Sciatic nerve (tissue), 2 donors: Measurements from ENCODE around the gene RNASEH1. TPM values are rescaled to one million over a fixed set of nuclear protein-coding genes. Genes with fewer than 3 reads are reported as not detected.
A peak's percentile ranks its signal among the peaks of the same experiment; 100 is the strongest.
"Not testable (repeated sequence)": the region's sequence is repeated elsewhere in the genome, so short reads cannot be mapped to it uniquely, and the experiment has no call there.

Source experiments
- ATAC-seq: fragments of 200-7000 bp; cut with Tn5 transposase; one replicate; pipeline ENCODE4 v1.9.1; 2020; ENCODE audit warnings: mild to moderate bottlenecking, moderate library complexity
- DNase-seq: peaks from one replicate; pipeline ENCODE4 v3.0.0-alpha.2; 2020; ENCODE audit warnings: low spot score
- intact Hi-C: fragments of 100-400 bp; cut with DNase I; formaldehyde crosslinking; loops from one replicate; pipeline ENCODE4 v1.14.2; 2022
- total RNA-seq: library from RNA; stranded (reverse); fragmentation: NEBNext Ultra II Directional; extraction: Animal tissue kit (Norgen Biotek cat#: 25700); gene quantifications from one replicate; pipeline ENCODE4 v1.2.1, GENCODE V29; 2021
- donor health status: DM: no; HTN: no; CAD: no.
- donor health status: DM: no; HTN: no; CAD: no.

Gene RNASEH1
- total RNA-seq, 1 donor from 2014 or later, result 19.0 TPM

- intact Hi-C loops, DNase-seq, ATAC-seq: not testable (repeated sequence)
Measured at GRCh38 chr2:3569656-3570055, 11.5 kb upstream of the RNASEH1 start.

GRCh38 chr2:3566806-3567205, 8.7 kb upstream of the RNASEH1 start:
- no peak for DNase-seq
- intact Hi-C loops, result no loop called here
- ATAC-seq, result no peak

- ATAC-seq (no peak), DNase-seq (no peak)
- intact Hi-C loops, result no loop called here
Measured at GRCh38 chr2:3565117-3565516, 7.0 kb upstream of the RNASEH1 start.

DNA sequence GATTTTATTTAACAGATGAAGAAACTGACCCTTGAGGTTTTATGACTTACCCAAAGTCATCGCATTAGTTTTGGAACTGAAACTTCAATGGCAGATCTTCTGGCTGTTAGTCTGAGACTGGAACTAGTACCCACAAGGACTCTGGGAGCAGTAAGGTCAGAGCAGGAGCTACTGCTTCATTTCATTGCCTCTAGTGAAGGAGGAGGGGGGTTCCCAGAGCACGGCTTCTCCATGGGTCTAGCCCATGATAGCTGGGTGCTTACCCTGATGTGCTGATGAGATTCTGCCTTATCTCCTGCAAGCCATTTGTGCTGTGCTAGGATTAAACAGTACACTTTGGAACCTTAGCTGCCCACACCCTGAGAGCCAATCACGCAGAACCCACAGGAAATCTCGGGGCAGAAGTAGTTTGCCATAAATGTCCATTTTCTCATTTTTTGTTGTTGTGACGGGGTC, 5.4 kb upstream of the RNASEH1 start:
- DNase-seq (no peak), ATAC-seq (no peak)
- intact Hi-C loops, result no loop called here

GRCh38 chr2:3557639-3558204, 411 bp downstream of the RNASEH1 start:
- ATAC-seq, result no peak
- intact Hi-C loops, result no loop called here

GRCh38 chr2:3553946-3554345, 4.2 kb downstream of the RNASEH1 start:
- intact Hi-C loops, result no loop called here
- no peak for DNase-seq
- ATAC-seq, result no peak

More at GRCh38 chr2:3557639-3558204, 411 bp downstream of the RNASEH1 start:
- no peak for DNase-seq

- intact Hi-C loops, result no loop called here
- no peak for DNase-seq
- no peak for ATAC-seq
Measured at GRCh38 chr2:3547915-3548314, 10.2 kb downstream of the RNASEH1 start.

DNA sequence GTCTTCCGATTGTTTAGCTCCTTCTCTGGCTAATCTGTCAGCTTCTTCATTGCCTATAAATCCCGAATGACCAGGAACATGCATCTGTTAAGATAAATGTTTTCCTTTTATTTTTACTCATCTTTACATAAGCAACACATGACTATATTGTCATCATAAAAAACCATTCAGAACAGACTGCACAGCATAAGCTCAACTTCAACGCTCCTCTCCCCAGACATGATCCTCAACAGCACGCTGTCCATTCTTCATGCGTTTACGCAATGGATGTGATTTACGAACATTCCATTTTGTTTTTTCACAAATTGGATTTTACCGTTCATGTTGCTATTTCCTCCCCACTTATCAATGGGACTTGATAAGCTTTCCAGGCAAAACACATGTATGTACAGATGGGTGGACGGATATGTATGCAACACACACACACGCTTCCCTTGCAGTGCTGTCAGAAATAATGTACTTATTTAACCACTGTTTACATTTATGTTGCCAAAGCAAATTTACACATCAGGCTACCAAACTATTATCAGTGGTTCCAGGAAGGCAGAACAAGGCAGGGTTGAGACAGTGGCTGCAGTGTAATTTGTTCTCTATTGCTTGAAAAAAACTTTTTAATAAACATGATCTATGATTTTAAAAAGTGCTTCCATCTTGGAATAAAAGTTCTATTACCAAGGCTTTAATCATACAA, 12.2 kb downstream of the RNASEH1 start:
- ATAC-seq (no peak), DNase-seq (no peak)
- intact Hi-C loops, result no loop called here

DNA sequence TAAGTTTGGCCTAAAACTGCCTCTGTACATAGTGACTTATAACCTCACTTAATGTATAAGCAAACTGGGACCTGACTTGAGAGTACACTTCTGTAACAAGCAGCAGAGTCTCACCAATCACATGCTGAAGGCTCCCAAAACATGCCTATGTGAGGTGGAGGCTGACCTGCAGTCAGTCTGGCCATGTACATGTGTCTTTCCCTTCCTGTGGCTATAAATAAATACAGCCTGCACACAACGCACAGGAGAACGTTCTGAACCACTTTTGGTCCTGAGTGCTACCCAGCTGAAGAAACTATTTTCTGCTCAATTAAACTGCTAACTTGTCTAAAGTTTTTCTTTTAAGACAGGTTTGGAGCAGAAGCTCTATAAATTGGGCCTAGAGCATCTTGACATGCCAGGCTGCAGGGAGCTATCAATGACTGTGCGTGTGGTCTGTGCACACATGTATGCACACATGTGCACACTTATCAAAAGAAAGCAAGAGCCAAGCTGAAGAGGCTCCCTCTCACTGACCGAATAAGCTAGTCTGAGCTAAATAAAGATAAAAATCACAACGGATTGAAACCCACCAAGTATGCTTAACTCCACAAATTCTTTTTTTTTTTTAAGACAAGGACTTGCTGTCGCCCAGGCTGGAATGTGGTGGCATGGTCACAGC, 15.0 kb downstream of the RNASEH1 start:
- no peak for ATAC-seq
- intact Hi-C loops, result no loop called here
- no peak for DNase-seq

GRCh38 chr2:3542107-3542506, 16.0 kb downstream of the RNASEH1 start:
- intact Hi-C loops, result no loop called here
- ATAC-seq, result no peak
- DNase-seq, result no peak

DNA sequence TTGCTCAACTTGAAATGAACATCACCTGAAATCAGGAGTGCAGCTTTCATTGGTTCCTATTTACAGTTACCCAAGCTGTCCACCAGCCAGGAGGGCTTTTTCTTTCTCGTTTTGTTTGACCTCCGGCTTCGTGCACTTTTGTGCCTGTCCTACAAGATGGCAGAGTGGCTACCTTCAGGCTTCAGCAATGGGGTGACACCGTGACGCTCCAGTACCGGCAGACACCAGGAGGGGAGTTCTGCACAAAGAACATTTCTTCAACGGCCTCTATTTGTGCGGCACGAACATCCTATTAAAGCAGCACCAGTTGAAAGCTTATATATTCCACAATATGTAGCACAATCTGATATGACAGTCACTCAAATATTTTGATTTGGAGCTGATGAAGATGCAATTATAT, 18.3 kb downstream of the RNASEH1 start:
- no peak for DNase-seq
- intact Hi-C loops, result no loop called here
- no peak for ATAC-seq

DNA sequence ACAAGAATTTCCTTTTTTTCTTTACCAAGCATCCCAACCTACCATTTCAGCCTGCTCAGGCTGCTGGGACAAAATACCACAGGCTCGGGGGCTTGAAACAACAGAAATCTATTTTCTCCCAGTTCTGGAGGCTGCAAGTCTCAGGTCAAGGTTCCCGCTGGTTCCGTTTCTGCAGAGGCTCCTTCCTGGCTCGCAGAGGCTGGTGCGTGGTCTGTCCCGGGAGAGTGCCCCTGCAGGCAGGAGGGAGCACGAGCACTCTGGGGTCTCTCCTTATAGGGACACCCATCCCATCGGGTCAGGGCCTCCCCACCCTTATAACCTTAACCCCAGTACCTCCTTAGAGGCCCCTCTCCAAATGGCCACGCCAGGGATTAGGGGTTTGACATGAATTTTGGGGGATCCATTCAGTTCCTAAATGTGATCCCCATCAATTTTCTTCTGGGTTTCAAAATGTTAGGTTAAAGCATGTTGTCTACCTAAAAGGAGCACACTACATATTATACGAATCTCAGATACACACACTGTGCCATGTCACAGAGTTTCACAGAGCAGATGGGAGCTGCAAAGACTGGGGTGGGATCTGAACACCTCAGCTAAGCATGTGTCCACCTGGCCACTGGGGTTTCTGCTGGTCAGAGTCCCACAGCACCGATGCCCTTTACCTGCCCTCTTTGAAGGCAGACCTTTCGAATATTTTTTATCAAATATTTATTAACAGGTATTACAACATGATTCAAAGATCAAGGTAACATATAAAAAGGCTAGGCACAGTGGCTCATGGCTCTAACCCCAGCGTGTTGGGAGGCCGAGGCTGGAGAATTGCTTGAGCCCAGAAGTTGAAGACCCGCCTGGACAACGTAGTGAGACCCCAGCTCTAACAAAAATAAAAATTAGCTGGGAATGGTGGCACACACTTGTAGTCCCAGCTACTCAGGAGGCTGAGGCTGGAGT, 21.2 kb downstream of the RNASEH1 start:
- intact Hi-C loops, result no loop called here
- ATAC-seq, result peak; percentile 73
- no peak for DNase-seq

DNA sequence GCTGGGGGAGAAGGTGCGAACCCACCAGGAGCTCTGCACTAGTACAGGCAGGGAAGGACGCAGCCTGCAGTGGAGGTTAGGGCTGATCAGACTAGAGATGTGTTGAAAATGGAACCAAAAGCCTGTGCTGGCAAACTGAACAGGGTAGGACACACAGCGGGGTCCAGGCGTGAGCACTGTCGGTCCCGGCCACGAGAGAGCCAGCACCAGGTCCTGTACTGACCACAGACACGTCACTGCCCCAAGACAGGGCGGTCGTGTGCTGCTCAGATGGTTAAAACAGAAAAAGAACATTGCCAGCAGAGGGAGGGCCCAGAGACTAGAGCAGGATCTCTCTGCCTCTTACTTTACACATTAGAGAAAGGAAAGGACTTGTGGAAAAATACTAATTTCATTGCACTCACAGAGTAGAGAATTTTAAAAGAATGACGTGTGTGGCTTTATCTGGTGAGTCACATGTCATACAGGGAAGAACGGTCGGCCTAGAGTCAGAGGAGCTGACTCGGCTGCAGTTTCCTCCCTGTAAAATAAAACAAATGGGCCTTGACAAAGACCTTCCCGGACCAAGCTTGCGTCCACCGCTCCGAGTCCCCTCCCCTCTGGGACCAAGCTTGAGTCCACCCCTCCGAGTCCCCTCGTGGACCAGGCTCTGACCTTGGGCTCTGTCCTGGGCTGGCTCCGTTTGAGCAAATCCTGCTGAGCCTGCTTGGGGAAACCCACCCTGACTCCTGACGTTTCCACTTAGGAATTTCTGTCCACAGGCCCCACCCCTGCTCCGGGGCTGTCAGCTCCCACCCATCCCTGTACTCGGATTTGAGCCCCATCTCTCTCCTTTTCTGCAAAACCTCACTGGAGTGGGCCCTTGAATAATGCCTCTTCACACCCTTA, 22.1 kb downstream of the RNASEH1 start:
- intact Hi-C loops, result no loop called here
- DNase-seq (peak; percentile 83), ATAC-seq (peak; percentile 91)

DNA sequence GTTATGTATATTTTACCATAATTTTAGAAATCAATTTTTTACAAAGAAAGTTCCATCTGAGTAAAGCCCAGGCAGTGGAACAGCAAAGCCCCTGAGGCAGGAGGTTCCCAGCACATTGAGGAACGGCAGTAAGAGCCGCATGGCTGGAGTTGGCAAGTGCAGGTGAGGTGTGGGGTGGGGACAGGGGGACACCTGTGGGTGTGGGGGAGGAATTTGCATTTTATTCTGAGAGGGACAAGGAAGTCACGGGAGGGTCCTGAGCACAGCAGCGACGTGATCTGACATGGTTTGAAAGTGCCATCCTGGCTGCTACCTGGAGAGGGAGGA, 22.7 kb downstream of the RNASEH1 start:
- DNase-seq, result no peak
- ATAC-seq, result no peak
- intact Hi-C loops, result no loop called here

GRCh38 chr2:3534251-3534814, 23.8 kb downstream of the RNASEH1 start:
- intact Hi-C loops, result no loop called here
- DNase-seq (no peak), ATAC-seq (no peak)

DNA sequence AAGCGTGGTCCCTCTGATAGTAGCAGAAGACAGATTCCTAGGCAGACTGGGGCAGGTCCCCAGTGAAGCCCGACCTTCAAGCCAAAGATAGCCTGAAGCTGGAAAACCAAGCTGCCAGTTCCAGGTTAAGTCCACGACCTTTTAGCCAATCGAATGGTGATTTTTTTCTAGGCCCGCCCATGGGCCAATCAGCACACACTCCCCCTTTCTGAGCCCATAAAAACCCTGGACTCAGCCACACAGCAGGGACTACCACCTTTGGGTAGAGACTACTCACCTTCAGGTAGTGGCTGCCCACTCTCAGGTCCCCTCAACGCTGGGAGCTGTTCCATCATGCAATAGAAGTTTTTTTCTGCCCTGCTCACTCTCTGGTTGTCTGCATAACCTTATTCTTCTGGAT, 24.3 kb downstream of the RNASEH1 start:
- intact Hi-C loops, result no loop called here
- DNase-seq (no peak), ATAC-seq (no peak)

DNA sequence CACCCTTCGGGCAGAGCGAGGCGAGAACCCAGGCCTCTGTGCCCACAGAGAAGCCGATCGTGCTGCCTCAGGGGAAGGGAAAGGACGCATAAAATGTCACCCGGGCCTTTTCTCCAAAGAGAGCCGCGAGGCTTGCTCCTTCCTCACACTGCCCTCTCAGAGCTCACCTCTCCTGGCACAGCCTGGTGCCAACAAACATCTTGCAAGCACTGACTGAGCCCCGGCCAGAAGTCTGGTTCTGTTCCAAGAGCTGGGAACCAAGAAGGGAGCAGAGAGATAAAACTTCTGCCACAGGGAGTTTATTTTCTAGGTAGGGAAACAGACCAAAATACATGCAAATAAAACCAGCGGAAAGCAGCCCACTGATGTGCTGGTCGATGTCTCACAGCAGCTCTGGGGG, 25.2 kb downstream of the RNASEH1 start:
- intact Hi-C loops, result no loop called here
- DNase-seq, result no peak
- ATAC-seq, result no peak

- no peak for ATAC-seq
- intact Hi-C loops, result no loop called here
- no peak for DNase-seq
Measured at GRCh38 chr2:3529316-3530025, 28.7 kb downstream of the RNASEH1 start.
